ENCODE results near the gene CEBPZ.
"Not testable (repeated sequence)": the region's sequence is repeated elsewhere in the genome, so short reads cannot be mapped to it uniquely, and the experiment has no call there.

Gene CEBPZ

GRCh38 chr2:37225129-37225528 is 6.3 kb downstream of the CEBPZ start:
- not testable (repeated sequence) for H2AK5ac ChIP-seq (ENCODE audit: low read length); H3K4me1 ChIP-seq (ENCODE audit: control insufficient read depth, low read depth, low read length); H3K4me2 ChIP-seq (ENCODE audit: low read length); H3K23ac ChIP-seq (ENCODE audit: low read length); H3K4ac ChIP-seq (ENCODE audit: low read depth, low read length); H3K4me3 ChIP-seq (ENCODE audit: low read length); H3K79me1 ChIP-seq (ENCODE audit: low read length); H3K36me3 ChIP-seq (ENCODE audit: control insufficient read depth, insufficient read depth, low read length); H3K27me3 ChIP-seq (ENCODE audit: insufficient read depth, low read length, poor library complexity); H3K18ac ChIP-seq (ENCODE audit: low read length); H2BK15ac ChIP-seq (replicated peaks; ENCODE audit: low read depth); DNase-seq; H4K5ac ChIP-seq (ENCODE audit: low read length); H2BK120ac ChIP-seq (ENCODE audit: low read depth, low read length)
- Histone ChIP-seq H2BK5ac (ENCODE audit: low read length) (peak overlapping the region; percentile 69), H4K8ac (ENCODE audit: low read depth, low read length) (peak overlapping the region; percentile 57), H3K27ac (ENCODE audit: low read depth, low read length) (peak overlapping the region; percentile 29), H3K56ac (ENCODE audit: low read length) (peak overlapping the region; percentile 67), H3K9ac (ENCODE audit: low read length) (peak overlapping the region; percentile 65), H3K79me2 (ENCODE audit: control insufficient read depth, insufficient read depth, low read length) (peaks cover 49% of the 10 kb centered on the region)
- WGBS (ENCODE audit: extremely low coverage, insufficient coverage, low lambda C conversion rate): no CpG with 5 or more reads among the region's 2 CpGs

- H4K5ac ChIP-seq (ENCODE audit: low read length): no peak overlapping the region
- H3K9ac ChIP-seq (ENCODE audit: low read length): no peak overlapping the region
- peaks cover 42% of the 10 kb centered on the region for H3K79me2 ChIP-seq (ENCODE audit: control insufficient read depth, insufficient read depth, low read length)
- H2BK15ac ChIP-seq (replicated peaks; ENCODE audit: low read depth): no peak overlapping the region
- H3K4me3 ChIP-seq (ENCODE audit: low read length): no peak overlapping the region
- H3K27ac ChIP-seq (ENCODE audit: low read depth, low read length): no peak overlapping the region
- H2AK5ac ChIP-seq (ENCODE audit: low read length): no peak overlapping the region
- no peak for DNase-seq
- H3K4me2 ChIP-seq (ENCODE audit: low read length): no peak overlapping the region
- no peak overlapping the region for H3K56ac ChIP-seq (ENCODE audit: low read length)
- no peaks in the 10 kb centered on the region for H3K27me3 ChIP-seq (ENCODE audit: insufficient read depth, low read length, poor library complexity)
- no peak overlapping the region for H3K18ac ChIP-seq (ENCODE audit: low read length)
- no peak overlapping the region for H3K4ac ChIP-seq (ENCODE audit: low read depth, low read length)
- no peak overlapping the region for H4K8ac ChIP-seq (ENCODE audit: low read depth, low read length)
- H3K23ac ChIP-seq (ENCODE audit: low read length): no peak overlapping the region
- no peak overlapping the region for H2BK120ac ChIP-seq (ENCODE audit: low read depth, low read length)
- H3K4me1 ChIP-seq (ENCODE audit: control insufficient read depth, low read depth, low read length): no peaks in the 10 kb centered on the region
- peaks cover 10% of the 10 kb centered on the region for H3K36me3 ChIP-seq (ENCODE audit: control insufficient read depth, insufficient read depth, low read length)
- no peak overlapping the region for H2BK5ac ChIP-seq (ENCODE audit: low read length)
- WGBS (ENCODE audit: extremely low coverage, insufficient coverage, low lambda C conversion rate): no CpG with 5 or more reads among the region's 1 CpG
- H3K79me1 ChIP-seq (ENCODE audit: low read length): peaks cover 5% of the 10 kb centered on the region
Observed at GRCh38 chr2:37224063-37224462, 7.3 kb downstream of the CEBPZ start.

- Histone ChIP-seq H3K27ac (ENCODE audit: low read depth, low read length) (no peak overlapping the region), H3K79me1 (ENCODE audit: low read length) (peaks cover 5% of the 10 kb centered on the region), H3K4me2 (ENCODE audit: low read length) (no peak overlapping the region), H3K18ac (ENCODE audit: low read length) (no peak overlapping the region), H2BK15ac (replicated peaks; ENCODE audit: low read depth) (no peak overlapping the region), H3K4me3 (ENCODE audit: low read length) (no peak overlapping the region), H3K56ac (ENCODE audit: low read length) (no peak overlapping the region), H2BK120ac (ENCODE audit: low read depth, low read length) (no peak overlapping the region), H3K9ac (ENCODE audit: low read length) (no peak overlapping the region), H4K5ac (ENCODE audit: low read length) (no peak overlapping the region), H2AK5ac (ENCODE audit: low read length) (no peak overlapping the region), H3K79me2 (ENCODE audit: control insufficient read depth, insufficient read depth, low read length) (peaks cover 36% of the 10 kb centered on the region), H3K4me1 (ENCODE audit: control insufficient read depth, low read depth, low read length) (no peaks in the 10 kb centered on the region), H3K36me3 (ENCODE audit: control insufficient read depth, insufficient read depth, low read length) (peaks cover 8% of the 10 kb centered on the region), H2BK5ac (ENCODE audit: low read length) (no peak overlapping the region), H4K8ac (ENCODE audit: low read depth, low read length) (no peak overlapping the region), H3K27me3 (ENCODE audit: insufficient read depth, low read length, poor library complexity) (no peaks in the 10 kb centered on the region), H3K4ac (ENCODE audit: low read depth, low read length) (no peak overlapping the region), H3K23ac (ENCODE audit: low read length) (no peak overlapping the region)
- DNase-seq: no peak
- WGBS (ENCODE audit: extremely low coverage, insufficient coverage, low lambda C conversion rate): no CpG with 5 or more reads among the region's 4 CpGs
Observed at GRCh38 chr2:37223131-37223530, 8.3 kb downstream of the CEBPZ start.

- Histone ChIP-seq H4K5ac (ENCODE audit: low read length) (no peak overlapping the region), H3K4me2 (ENCODE audit: low read length) (no peak overlapping the region), H2BK15ac (replicated peaks; ENCODE audit: low read depth) (no peak overlapping the region), H3K56ac (ENCODE audit: low read length) (no peak overlapping the region), H3K27me3 (ENCODE audit: insufficient read depth, low read length, poor library complexity) (no peaks in the 10 kb centered on the region), H2BK5ac (ENCODE audit: low read length) (no peak overlapping the region), H3K23ac (ENCODE audit: low read length) (no peak overlapping the region), H4K8ac (ENCODE audit: low read depth, low read length) (no peak overlapping the region), H3K4ac (ENCODE audit: low read depth, low read length) (no peak overlapping the region), H3K9ac (ENCODE audit: low read length) (no peak overlapping the region), H3K79me1 (ENCODE audit: low read length) (peaks cover 1% of the 10 kb centered on the region), H3K4me3 (ENCODE audit: low read length) (no peak overlapping the region), H3K36me3 (ENCODE audit: control insufficient read depth, insufficient read depth, low read length) (peaks cover 6% of the 10 kb centered on the region), H3K4me1 (ENCODE audit: control insufficient read depth, low read depth, low read length) (no peaks in the 10 kb centered on the region), H2BK120ac (ENCODE audit: low read depth, low read length) (no peak overlapping the region), H3K79me2 (ENCODE audit: control insufficient read depth, insufficient read depth, low read length) (peaks cover 15% of the 10 kb centered on the region), H2AK5ac (ENCODE audit: low read length) (no peak overlapping the region), H3K18ac (ENCODE audit: low read length) (no peak overlapping the region), H3K27ac (ENCODE audit: low read depth, low read length) (no peak overlapping the region)
- no CpG with 5 or more reads among the region's 4 CpGs for WGBS (ENCODE audit: extremely low coverage, insufficient coverage, low lambda C conversion rate)
- no peak for DNase-seq
Observed at GRCh38 chr2:37219046-37219445, 12.3 kb downstream of the CEBPZ start.

GRCh38 chr2:37215250-37215649 is 16.1 kb downstream of the CEBPZ start:
- Histone ChIP-seq H3K36me3 (ENCODE audit: control insufficient read depth, insufficient read depth, low read length) (peaks cover 10% of the 10 kb centered on the region), H3K18ac (ENCODE audit: low read length) (no peak overlapping the region), H3K27me3 (ENCODE audit: insufficient read depth, low read length, poor library complexity) (no peaks in the 10 kb centered on the region), H2BK15ac (replicated peaks; ENCODE audit: low read depth) (no peak overlapping the region), H3K4me2 (ENCODE audit: low read length) (no peak overlapping the region), H3K79me1 (ENCODE audit: low read length) (peaks cover 1% of the 10 kb centered on the region), H3K56ac (ENCODE audit: low read length) (no peak overlapping the region), H3K23ac (ENCODE audit: low read length) (no peak overlapping the region), H4K8ac (ENCODE audit: low read depth, low read length) (no peak overlapping the region), H3K27ac (ENCODE audit: low read depth, low read length) (peak overlapping the region; percentile 19), H3K9ac (ENCODE audit: low read length) (no peak overlapping the region), H3K4me3 (ENCODE audit: low read length) (no peak overlapping the region), H3K79me2 (ENCODE audit: control insufficient read depth, insufficient read depth, low read length) (no peaks in the 10 kb centered on the region), H2BK120ac (ENCODE audit: low read depth, low read length) (no peak overlapping the region), H2AK5ac (ENCODE audit: low read length) (no peak overlapping the region), H2BK5ac (ENCODE audit: low read length) (no peak overlapping the region), H3K4me1 (ENCODE audit: control insufficient read depth, low read depth, low read length) (no peaks in the 10 kb centered on the region), H3K4ac (ENCODE audit: low read depth, low read length) (no peak overlapping the region), H4K5ac (ENCODE audit: low read length) (no peak overlapping the region)
- DNase-seq: no peak
- no CpG with 5 or more reads among the region's 1 CpG for WGBS (ENCODE audit: extremely low coverage, insufficient coverage, low lambda C conversion rate)

- no peak overlapping the region for H3K56ac ChIP-seq (ENCODE audit: low read length)
- H2BK120ac ChIP-seq (ENCODE audit: low read depth, low read length): no peak overlapping the region
- WGBS (ENCODE audit: extremely low coverage, insufficient coverage, low lambda C conversion rate): no CpG with 5 or more reads among the region's 3 CpGs
- H3K27ac ChIP-seq (ENCODE audit: low read depth, low read length): no peak overlapping the region
- no peak overlapping the region for H2BK15ac ChIP-seq (replicated peaks; ENCODE audit: low read depth)
- H3K36me3 ChIP-seq (ENCODE audit: control insufficient read depth, insufficient read depth, low read length): peaks cover 8% of the 10 kb centered on the region
- no peak overlapping the region for H3K4me3 ChIP-seq (ENCODE audit: low read length)
- H3K23ac ChIP-seq (ENCODE audit: low read length): no peak overlapping the region
- H4K8ac ChIP-seq (ENCODE audit: low read depth, low read length): no peak overlapping the region
- peaks cover 13% of the 10 kb centered on the region for H3K79me2 ChIP-seq (ENCODE audit: control insufficient read depth, insufficient read depth, low read length)
- no peak overlapping the region for H3K4ac ChIP-seq (ENCODE audit: low read depth, low read length)
- no peak overlapping the region for H2BK5ac ChIP-seq (ENCODE audit: low read length)
- no peak for DNase-seq
- no peak overlapping the region for H2AK5ac ChIP-seq (ENCODE audit: low read length)
- H3K27me3 ChIP-seq (ENCODE audit: insufficient read depth, low read length, poor library complexity): no peaks in the 10 kb centered on the region
- H3K79me1 ChIP-seq (ENCODE audit: low read length): no peaks in the 10 kb centered on the region
- no peak overlapping the region for H4K5ac ChIP-seq (ENCODE audit: low read length)
- no peak overlapping the region for H3K9ac ChIP-seq (ENCODE audit: low read length)
- H3K4me1 ChIP-seq (ENCODE audit: control insufficient read depth, low read depth, low read length): no peaks in the 10 kb centered on the region
- H3K4me2 ChIP-seq (ENCODE audit: low read length): no peak overlapping the region
- H3K18ac ChIP-seq (ENCODE audit: low read length): no peak overlapping the region
Observed at GRCh38 chr2:37211939-37212338, 19.5 kb downstream of the CEBPZ start.

All from mesendoderm (in vitro differentiated cells).